H1 (cell line): ENCODE measurements around the gene ARF4.

ENCODE experiments used
- ATF3 ChIP-seq: IDR thresholded peaks from 2 replicates; pipeline ENCODE4 v1.6.1; 2011; ENCODE audit warnings: low read depth, mild to moderate bottlenecking, low read length; ENCODE audit not compliant: insufficient read depth
- CEBPB ChIP-seq: IDR thresholded peaks from 2 replicates; pipeline ENCODE4 v1.6.1; 2012; ENCODE audit warnings: low read depth, low read length
- CHD2 ChIP-seq: IDR thresholded peaks from 2 replicates; pipeline ENCODE4 v1.6.1; 2012; ENCODE audit warnings: low read length, improper control_type of control experiment
- CTCF ChIP-seq, 3 experiments: IDR thresholded peaks; 1 replicate in 2 of 3; 2 replicates in 1 of 3; pipeline versions ENCODE4 v1.5.1 to v1.6.1; 2011; ENCODE audit warnings: low read length in 3 of 3, mild to moderate bottlenecking in 3 of 3, inconsistent platforms in 2 of 3, low read depth in 1 of 3, moderate library complexity in 1 of 3; ENCODE audit not compliant: insufficient read depth in 1 of 3; ENCODE audit errors: control extremely low read depth in 1 of 3
- FOSL1 ChIP-seq: IDR thresholded peaks from 2 replicates; pipeline ENCODE4 v1.6.1; 2011; ENCODE audit warnings: mild to moderate bottlenecking, low read depth, low read length, moderate library complexity; ENCODE audit not compliant: insufficient read depth
- RFX5 ChIP-seq: IDR thresholded peaks from 2 replicates; pipeline ENCODE4 v1.6.1; 2011; ENCODE audit warnings: low read depth, low read length, improper control_type of control experiment, borderline replicate concordance
- SIX5 ChIP-seq: IDR thresholded peaks from 2 replicates; pipeline ENCODE4 v1.6.1; 2011; ENCODE audit warnings: mild to moderate bottlenecking, low read depth, low read length
- TEAD4 ChIP-seq: IDR thresholded peaks from 2 replicates; pipeline ENCODE4 v1.6.1; 2012; ENCODE audit warnings: low read depth, low read length, inconsistent platforms, mixed read lengths
- YY1 ChIP-seq: IDR thresholded peaks from 2 replicates; pipeline ENCODE4 v1.6.1; 2011; ENCODE audit warnings: low read depth, mild to moderate bottlenecking, low read length

GRCh38 chr3:57538465-57538864 is 58.7 kb downstream of the ARF4 start:
- TF ChIP-seq YY1 (no peak), TEAD4 (no peak), SIX5 (no peak), FOSL1 (no peak), ATF3 (no peak), RFX5 (no peak), CTCF (IDR thresholded peaks at IDR 0.05; ENCODE audit: control extremely low read depth in 1 of 3, insufficient read depth in 1 of 3, low read depth in 1 of 3, low read length in 3 of 3) (no peak), CEBPB (no peak), CHD2 (no peak)
